K562 (cell line): Measurements from ENCODE around the gene ABCA3. TPM values are rescaled to one million over a fixed set of nuclear protein-coding genes. Genes with fewer than 3 reads are reported as not detected.

ENCODE experiments used
- ATAC-seq: fragments of 200-7000 bp; cut with Tn5 transposase; 3 replicates; pipeline ENCODE4 v1.9.1; 2020; ENCODE audit warnings: moderate library complexity
- BruUV-seq: library from RNA; stranded (reverse); fragments of 400-500 nt; replicated peaks from 2 replicates; lab custom pipeline; 2021; lab: Mats Ljungman, UMichigan
- CTCF ChIA-PET: fragments of 300-600 bp; formaldehyde crosslinking; extraction: SDS; loops from one replicate; lab custom pipeline; 2021; ENCODE audit warnings: low intra/inter-chr PET ratio; lab: Yijun Ruan, JAX
- POLR2A ChIA-PET: fragments of 300-600, 350-650 bp; sonication (Branson Sonifier 250); formaldehyde crosslinking; extraction: SDS; loops from one replicate; lab custom pipeline; 2021; ENCODE audit warnings: antibody characterized with exemption, inconsistent platforms; lab: Yijun Ruan, JAX
- DNase-seq, 4 experiments: peaks; one replicate each; pipeline versions ENCODE4 v3.0.0 to v3.0.0-alpha.2; 2011 to 2018; ENCODE audit warnings: low spot score in 3 of 4, mixed read lengths in 3 of 4; ENCODE audit errors: extremely low read depth in 1 of 4
- FAIRE-seq: peaks from 2 replicates; lab custom pipeline; 2011; peaks lifted over from hg19 to GRCh38; lab: Jason Lieb, UNC
- H2AFZ ChIP-seq: 2 replicates; pipeline ENCODE4 v1.6.0; 2011; ENCODE audit warnings: low read depth, low read length, control low read depth, inconsistent platforms
- H3K27ac ChIP-seq: fragments of 200-600 bp; 3 replicates; pipeline ENCODE4 v1.8.0; 2011; ENCODE audit warnings: low read depth, mild to moderate bottlenecking, control low read depth, inconsistent platforms, low read length, moderate library complexity, mixed read lengths; ENCODE audit errors: extremely low read depth
- H3K27me3 ChIP-seq, 2 experiments: fragments of 300-600 bp in 1 of 2; 2 replicates in 1 of 2; 3 replicates in 1 of 2; pipeline versions ENCODE4 v1.6.0 to v1.8.0; 2011; ENCODE audit warnings: inconsistent platforms in 2 of 2, low read length in 2 of 2, mild to moderate bottlenecking in 1 of 2, mixed read lengths in 1 of 2, moderate library complexity in 1 of 2; ENCODE audit not compliant: control insufficient read depth in 2 of 2, insufficient read depth in 2 of 2
- H3K36me3 ChIP-seq: fragments of 300-600 bp; 3 replicates; pipeline ENCODE4 v1.8.0; 2011; ENCODE audit warnings: mild to moderate bottlenecking, low read length, inconsistent platforms; ENCODE audit not compliant: control insufficient read depth, insufficient read depth
- H3K4me1 ChIP-seq, 2 experiments: fragments of 200-600 bp in 1 of 2; replicated peaks in 1 of 2; 2 replicates in 1 of 2; 3 replicates in 1 of 2; pipeline versions ENCODE4 v1.5.1 to v1.8.0; 2011; ENCODE audit warnings: inconsistent platforms in 2 of 2, low read length in 2 of 2, mild to moderate bottlenecking in 1 of 2, mixed read lengths in 1 of 2, moderate library complexity in 1 of 2; ENCODE audit not compliant: control insufficient read depth in 2 of 2, insufficient read depth in 2 of 2
- H3K4me2 ChIP-seq: 2 replicates; pipeline ENCODE4 v1.6.1; 2011; ENCODE audit warnings: low read length, control low read depth, inconsistent platforms, mixed read lengths; ENCODE audit not compliant: insufficient read depth
- H3K4me3 ChIP-seq: fragments of 200-600 bp; sonication (generic), shearing (Covaris generic); 2 replicates; pipeline ENCODE4 v1.5.1; 2016; ENCODE audit warnings: control low read depth, inconsistent platforms
- H3K79me2 ChIP-seq: fragments of 200-600 bp; 3 replicates; pipeline ENCODE4 v1.8.0; 2011; ENCODE audit warnings: low read length, inconsistent platforms; ENCODE audit not compliant: control insufficient read depth, insufficient read depth
- H3K9ac ChIP-seq, 2 experiments: 2 replicates each; pipeline versions ENCODE4 v1.6.0 to v1.6.1; 2011; ENCODE audit warnings: low read depth in 2 of 2, low read length in 2 of 2, control low read depth in 1 of 2, inconsistent platforms in 1 of 2, mild to moderate bottlenecking in 1 of 2, mixed read lengths in 1 of 2; ENCODE audit not compliant: insufficient read depth in 1 of 2
- H3K9me1 ChIP-seq: one replicate; pipeline ENCODE4 v1.6.0; 2011; ENCODE audit warnings: inconsistent platforms, mild to moderate bottlenecking, low read length, moderate library complexity; ENCODE audit not compliant: control insufficient read depth, insufficient read depth
- H3K9me3 ChIP-seq: replicated peaks from 2 replicates; pipeline ENCODE4 v1.5.1; 2011; ENCODE audit warnings: low read depth, low read length, inconsistent platforms; ENCODE audit not compliant: control insufficient read depth, insufficient read depth
- H4K20me1 ChIP-seq: replicated peaks from 2 replicates; pipeline ENCODE4 v1.6.1; 2011; ENCODE audit warnings: low read length, inconsistent platforms, mixed read lengths; ENCODE audit not compliant: control insufficient read depth, insufficient read depth
- MAFF ChIP-seq: IDR thresholded peaks from 2 replicates; pipeline ENCODE4 v1.6.1; 2012; ENCODE audit warnings: low read length, improper control_type of control experiment
- RAD51 ChIP-seq: fragments of 450-650 bp; IDR thresholded peaks from 2 replicates; pipeline ENCODE4 v1.7.1; 2016; ENCODE audit warnings: low read depth, mild to moderate bottlenecking, borderline replicate concordance
- TEAD1 ChIP-seq, 2 experiments: fragments of 450-650 bp in 1 of 2; sonication (generic) in 1 of 2; formaldehyde crosslinking; IDR thresholded peaks; 2 replicates each; pipeline versions ENCODE4 v1.4.0 to v1.8.0; 2020 to 2022; ENCODE audit warnings: mild to moderate bottlenecking in 2 of 2, missing genetic modification reagents in 1 of 2
- WGBS: fragments of 100-300 bp; shearing (Covaris generic); methylation state at CpG from one replicate; pipeline ENCODE4 v1.1.6; 2016; ENCODE audit warnings: low coverage, mixed read lengths; ENCODE audit not compliant: insufficient coverage; ENCODE audit errors: missing lambda C conversion rate; 5-methylcytosine and 5-hydroxymethylcytosine counted together
- in situ Hi-C: fragments of 300-500 bp; cut with MboI; formaldehyde crosslinking; loops from 4 replicates; pipeline ENCODE4 v1.15.0; 2018; ENCODE audit warnings: inconsistent platforms, mixed read lengths
- intact Hi-C: fragments of 100-400 bp; cut with micrococcal nuclease; formaldehyde crosslinking; loops from 2 replicates; pipeline ENCODE4 v1.14.2; 2022
- polyA plus RNA-seq, 8 experiments: library from polyadenylated mRNA; depleted of rRNA in 4 of 8; stranded (reverse) in 5 of 8; unstranded in 3 of 8; fragments of >200 nt; fragmentation: Nextera tagmentation in 2 of 8; fragmentation: Illumina TruSeq in 1 of 8; extraction: Ambion mirVana in 2 of 8; extraction: Trizol in 1 of 8; gene quantifications; 2 replicates each; pipeline versions ENCODE4 v1.2.1 to v1.2.3, GENCODE V29; 2011 to 2014; ENCODE audit warnings: inconsistent platforms in 1 of 8, missing spikeins in 1 of 8
- total RNA-seq, 7 experiments: library from RNA; depleted of rRNA in 6 of 7; stranded (reverse); fragments of >200 nt in 6 of 7; fragmentation: Illumina TruSeq in 2 of 7; extraction: Trizol in 2 of 7; gene quantifications; 2 replicates each; pipeline versions ENCODE4 v1.2.1 to v1.2.3, GENCODE V29; 2011 to 2021; ENCODE audit warnings: low replicate concordance in 1 of 7

ABCA3 gene
- total and polyA plus RNA-seq, 9 of the 15 experiments (the other 6 are each of a cell fraction or from before 2014, with no cell fraction given): 0.66 to 23.7 (median 6.9) TPM

DNA sequence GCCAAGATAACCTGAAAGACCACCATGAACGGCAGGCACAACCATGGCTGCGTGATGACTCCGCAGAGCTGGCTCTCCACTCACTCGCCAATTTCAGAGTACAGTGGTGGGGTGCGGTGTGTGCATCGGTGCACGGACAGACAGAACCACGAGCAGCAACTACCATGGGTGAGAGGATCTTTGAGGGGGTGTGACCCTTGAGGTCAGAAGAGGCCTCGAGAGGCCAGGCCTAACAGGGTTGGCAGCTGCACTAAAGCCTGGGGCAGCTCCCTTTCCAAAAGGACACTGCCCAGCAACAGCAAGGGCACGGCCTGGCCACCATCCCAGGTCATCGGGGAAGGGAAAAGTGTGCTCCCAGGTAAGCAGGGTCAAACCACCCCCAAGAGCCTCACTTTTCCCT, 87.2 kb downstream of the ABCA3 start (continued):
- no peak for TF ChIP-seq RAD51

DNA sequence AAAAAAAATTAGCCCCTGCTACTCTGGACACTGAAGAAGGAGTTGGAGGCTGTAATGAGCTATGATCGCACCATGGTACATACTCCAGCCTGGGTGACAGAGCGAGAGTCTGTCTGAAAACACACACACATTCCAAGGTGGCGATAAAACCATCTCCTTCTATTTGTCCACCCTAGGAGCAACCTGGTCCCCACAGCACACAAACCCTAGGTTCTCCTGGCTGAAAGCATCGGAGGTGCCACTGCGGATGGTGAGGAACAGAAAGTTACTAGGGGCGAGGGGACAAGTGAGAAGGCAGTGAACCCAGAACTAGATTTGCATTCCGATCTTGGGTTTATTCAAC, 87.8 kb downstream of the ABCA3 start:
- H3K4me3 ChIP-seq: no peak overlapping the region
- peak; percentile 15 for FAIRE-seq
- ChIA-PET CTCF (no interaction called here), POLR2A (interaction anchor here (0.6 to 3.7 kb wide), 9 partner anchors 9 to 250 kb away, joined by 3 to 40 read pairs (median 14); partner anchors contain the start of genes PGP, RNPS1 and TRAF7)
- no peaks in the 10 kb centered on the region for H3K27me3 ChIP-seq
- in situ Hi-C loops: no loop called here
- no peak overlapping the region for H3K9ac ChIP-seq
- H4K20me1 ChIP-seq: 0 out of 2 replicates have a peak, but pooled peaks cover 3% of the 10 kb centered on the region
- intact Hi-C loops: loop anchor here (5.0 kb wide), 1 partner anchor 55 kb away; the partner anchor contains the start of gene CASKIN1
- H3K36me3 ChIP-seq: peaks cover 74% of the 10 kb centered on the region
- peaks cover 8 to 24% of the 10 kb centered on the region in 2 experiments for H3K4me1 ChIP-seq
- no peak overlapping the region; the same call in 2 of the 3 replicates for H3K27ac ChIP-seq
- H3K4me2 ChIP-seq: no peak overlapping the region
- TF ChIP-seq TEAD1 (CRISPR knock-in tag; IDR thresholded peaks at IDR 0.05) (0 out of 4 replicates have a peak, but pooled peaks of 1 of the 2 experiments have one; percentile 29), MAFF (no peak)
- BruUV-seq: no TSS peak
- DNase-seq: no peak
- H3K9me1 ChIP-seq: no peaks in the 10 kb centered on the region
- peaks cover 47% of the 10 kb centered on the region for H3K79me2 ChIP-seq
- no peak for ATAC-seq
- H3K9me3 ChIP-seq: no peaks in the 10 kb centered on the region
- 94% methylated on average over 7 of the region's 7 CpGs for WGBS
- H2AFZ ChIP-seq: no peak overlapping the region
